Liver (tissue), 9 donors: Measurements from ENCODE around the gene CHST12. TPM values are rescaled to one million over a fixed set of nuclear protein-coding genes. Genes with fewer than 3 reads are reported as not detected.

ENCODE experiments used
- DNase-seq: peaks from one replicate; pipeline ENCODE4 v3.0.0-alpha.2; 2017; ENCODE audit warnings: low spot score
- H3K27ac ChIP-seq, 2 donors: one replicate each; pipeline ENCODE4 v1.7.0; 2013; ENCODE audit warnings: inconsistent platforms in 2 of 2, low read length in 2 of 2, control low read depth in 1 of 2, low read depth in 1 of 2, mild to moderate bottlenecking in 1 of 2
- H3K27me3 ChIP-seq, 4 donors: one replicate each; pipeline versions ENCODE4 v1.6.1 to v1.7.0; 2013; ENCODE audit warnings: low read length in 3 of 4, inconsistent platforms in 1 of 4, mild to moderate bottlenecking in 1 of 4, moderate library complexity in 1 of 4; ENCODE audit not compliant: control insufficient read depth in 4 of 4, insufficient read depth in 4 of 4
- H3K36me3 ChIP-seq, 4 donors: one replicate each; pipeline versions ENCODE4 v1.6.1 to v1.7.0; 2013; ENCODE audit warnings: low read length in 3 of 4, mild to moderate bottlenecking in 3 of 4, low read depth in 1 of 4, moderate library complexity in 1 of 4; ENCODE audit not compliant: control insufficient read depth in 4 of 4, insufficient read depth in 3 of 4
- H3K4me1 ChIP-seq, 4 donors: one replicate each; pipeline versions ENCODE4 v1.6.1 to v1.7.0; 2013; ENCODE audit warnings: low read length in 3 of 4, mild to moderate bottlenecking in 3 of 4, moderate library complexity in 1 of 4; ENCODE audit not compliant: control insufficient read depth in 4 of 4, insufficient read depth in 4 of 4
- H3K4me3 ChIP-seq, 3 donors: one replicate each; pipeline versions ENCODE4 v1.6.1 to v1.7.0; 2013; ENCODE audit warnings: low read length in 3 of 3, control low read depth in 1 of 3, low read depth in 1 of 3, mild to moderate bottlenecking in 1 of 3
- H3K9ac ChIP-seq, 2 donors: one replicate each; pipeline ENCODE4 v1.7.0; 2013; ENCODE audit warnings: low read length in 2 of 2, mild to moderate bottlenecking in 2 of 2, moderate library complexity in 2 of 2, control low read depth in 1 of 2, low read depth in 1 of 2
- H3K9me3 ChIP-seq, 4 donors: one replicate each; pipeline versions ENCODE4 v1.6.1 to v1.7.0; 2013; ENCODE audit warnings: low read length in 3 of 4; ENCODE audit not compliant: control insufficient read depth in 4 of 4
- EGR1 ChIP-seq, 2 donors: IDR thresholded peaks; 2 replicates each; pipeline ENCODE4 v1.6.1; 2016 to 2018; ENCODE audit warnings: antibody characterized with exemption in 2 of 2, low read depth in 2 of 2
- FOXA1 ChIP-seq: IDR thresholded peaks from 2 replicates; pipeline ENCODE4 v1.6.1; 2016; ENCODE audit warnings: antibody characterized with exemption
- FOXA2 ChIP-seq: IDR thresholded peaks from 2 replicates; pipeline ENCODE4 v1.6.1; 2016; ENCODE audit warnings: antibody characterized with exemption
- HNF4A ChIP-seq, 2 donors: conservative IDR thresholded peaks; 2 replicates each; pipeline ENCODE4 v1.6.1; 2016; ENCODE audit warnings: antibody characterized with exemption in 2 of 2, mild to moderate bottlenecking in 2 of 2
- HNF4G ChIP-seq: IDR thresholded peaks from 2 replicates; pipeline ENCODE4 v1.6.1; 2016; ENCODE audit warnings: antibody characterized with exemption
- MAX ChIP-seq: IDR thresholded peaks from 2 replicates; pipeline ENCODE4 v1.6.1; 2016; ENCODE audit warnings: antibody characterized with exemption
- NR2F2 ChIP-seq: IDR thresholded peaks from 2 replicates; pipeline ENCODE4 v1.6.1; 2016; ENCODE audit warnings: antibody characterized with exemption
- RAD21 ChIP-seq, 2 donors: IDR thresholded peaks; 2 replicates each; pipeline ENCODE4 v1.6.1; 2016; ENCODE audit warnings: antibody characterized with exemption in 2 of 2, mild to moderate bottlenecking in 2 of 2
- REST ChIP-seq: IDR thresholded peaks from 2 replicates; pipeline ENCODE4 v1.6.1; 2016; ENCODE audit warnings: antibody characterized with exemption, mild to moderate bottlenecking
- RXRA ChIP-seq, 2 donors: IDR thresholded peaks; 2 replicates each; pipeline ENCODE4 v1.6.1; 2017 to 2018; ENCODE audit warnings: antibody characterized with exemption in 2 of 2, mild to moderate bottlenecking in 1 of 2
- SP1 ChIP-seq: IDR thresholded peaks from 2 replicates; pipeline ENCODE4 v1.6.1; 2018; ENCODE audit warnings: antibody characterized with exemption, mild to moderate bottlenecking
- TAF1 ChIP-seq: conservative IDR thresholded peaks from 2 replicates; pipeline ENCODE4 v1.6.1; 2016; ENCODE audit warnings: antibody characterized with exemption, mild to moderate bottlenecking
- YY1 ChIP-seq: IDR thresholded peaks from 2 replicates; pipeline ENCODE4 v1.6.1; 2016; ENCODE audit warnings: antibody characterized with exemption, mild to moderate bottlenecking
- ZBTB33 ChIP-seq: IDR thresholded peaks from 2 replicates; pipeline ENCODE4 v1.6.1; 2016; ENCODE audit warnings: antibody characterized with exemption
- WGBS: extraction: QIAGEN DNeasy Blood & Tissue Kit; methylation state at CpG from one replicate; pipeline ENCODE4 v1.1.7; 2013; 5-methylcytosine and 5-hydroxymethylcytosine counted together
- polyA plus RNA-seq, 2 donors: library from polyadenylated mRNA; stranded (reverse) in 1 of 2; unstranded in 1 of 2; fragments of 200-250 nt in 1 of 2; fragments of >200 nt in 1 of 2; fragmentation: Nextera tagmentation in 1 of 2; extraction: Ambion mirVana in 1 of 2; gene quantifications; one replicate each; pipeline versions ENCODE4 v1.2.1 to v1.2.3, GENCODE V29; 2013 to 2015
- total RNA-seq, 2 donors: library from RNA; depleted of rRNA; stranded (reverse); fragments of >200 nt; gene quantifications; one replicate each; pipeline ENCODE4 v1.2.3, GENCODE V29; 2014
- TF ChIP-seq, protein P1 (sequence below): IDR thresholded peaks from 2 replicates; pipeline ENCODE4 v1.6.1; 2016; ENCODE audit warnings: antibody characterized with exemption
- TF ChIP-seq, protein P2 (sequence below): fragments of 150-350 bp; IDR thresholded peaks from 2 replicates; pipeline ENCODE4 v1.5.1; 2017; ENCODE audit warnings: improper control_type of control experiment, low read depth, low read length; ENCODE audit not compliant: missing input control
- donor health status: healthy.
- donor health status: healthy.
- donor health status: healthy.
- donor health status: healthy.
- donor health status: healthy.

The CHST12 gene
- total and polyA plus RNA-seq, 4 donors = 3.2 to 11.9 (median 5.2) TPM

DNA sequence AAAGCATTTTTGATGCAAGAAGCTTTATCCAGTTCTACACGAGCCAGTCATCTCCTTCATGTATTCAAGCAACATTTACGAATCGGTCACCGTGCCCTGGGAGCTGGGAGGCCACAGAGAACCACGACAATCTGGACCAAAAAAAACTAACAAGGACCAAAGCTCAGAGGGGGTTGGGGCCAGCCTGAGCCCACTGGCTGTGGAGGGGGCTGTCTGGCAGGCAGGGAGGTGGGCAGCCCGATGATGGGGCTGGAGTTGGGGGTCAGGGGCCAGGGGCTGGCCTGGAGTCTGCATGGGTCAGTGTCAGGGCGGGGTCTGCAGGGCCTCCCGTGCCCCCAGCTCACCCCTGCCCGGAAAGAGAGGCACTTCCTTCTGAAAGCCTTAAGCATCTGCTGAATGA, 85.3 kb downstream of the CHST12 start:
- Histone ChIP-seq H3K4me1 (peaks cover 0 to 7% (median 0%) of the 10 kb centered on the region in 4 donors), H3K36me3 (no peaks in the 10 kb centered on the region), H3K9me3 (no peaks in the 10 kb centered on the region), H3K27ac (no peak overlapping the region), H3K4me3 (no peak overlapping the region), H3K9ac (no peak overlapping the region), H3K27me3 (no peaks in the 10 kb centered on the region)
- no peak for TF ChIP-seq HNF4G
- no peak for TF ChIP-seq HNF4A (conservative IDR thresholded peaks at IDR 0.05)
- TF ChIP-seq EGR1 (IDR thresholded peaks at IDR 0.05; ENCODE audit: low read depth in 2 of 2) = no peak
- no peak for TF ChIP-seq RXRA (IDR thresholded peaks at IDR 0.05)
- TF ChIP-seq FOXA2 = no peak
- no peak for TF ChIP-seq ZBTB33
- TF ChIP-seq RAD21 (IDR thresholded peaks at IDR 0.05) = no peak
- no peak for TF ChIP-seq MAX
- TF ChIP-seq YY1 = no peak
- no peak for TF ChIP-seq SP1
- TF ChIP-seq TAF1 = no peak
- TF ChIP-seq, protein P1, sequence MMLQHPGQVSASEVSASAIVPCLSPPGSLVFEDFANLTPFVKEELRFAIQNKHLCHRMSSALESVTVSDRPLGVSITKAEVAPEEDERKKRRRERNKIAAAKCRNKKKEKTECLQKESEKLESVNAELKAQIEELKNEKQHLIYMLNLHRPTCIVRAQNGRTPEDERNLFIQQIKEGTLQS = no peak
- no peak for DNase-seq
- 44% methylated on average over 9 of the region's 9 CpGs for WGBS

GRCh38 chr7:2490181-2490651, 86.8 kb downstream of the CHST12 start:
- Histone ChIP-seq H3K9ac (no peak overlapping the region), H3K36me3 (no peaks in the 10 kb centered on the region), H3K4me3 (no peak overlapping the region), H3K27me3 (no peaks in the 10 kb centered on the region), H3K27ac (no peak overlapping the region), H3K4me1 (peaks cover 0 to 7% (median 0%) of the 10 kb centered on the region in 4 donors), H3K9me3 (no peaks in the 10 kb centered on the region)
- DNase-seq = no peak
- TF ChIP-seq MAX (no peak), ZBTB33 (no peak), HNF4A (conservative IDR thresholded peaks at IDR 0.05) (no peak), YY1 (no peak), EGR1 (IDR thresholded peaks at IDR 0.05; ENCODE audit: low read depth in 2 of 2) (no peak), FOXA2 (no peak), RAD21 (IDR thresholded peaks at IDR 0.05) (no peak), TAF1 (no peak), SP1 (no peak), NR2F2 (no peak), REST (no peak), FOXA1 (no peak), HNF4G (no peak)
- TF ChIP-seq, protein P2, sequence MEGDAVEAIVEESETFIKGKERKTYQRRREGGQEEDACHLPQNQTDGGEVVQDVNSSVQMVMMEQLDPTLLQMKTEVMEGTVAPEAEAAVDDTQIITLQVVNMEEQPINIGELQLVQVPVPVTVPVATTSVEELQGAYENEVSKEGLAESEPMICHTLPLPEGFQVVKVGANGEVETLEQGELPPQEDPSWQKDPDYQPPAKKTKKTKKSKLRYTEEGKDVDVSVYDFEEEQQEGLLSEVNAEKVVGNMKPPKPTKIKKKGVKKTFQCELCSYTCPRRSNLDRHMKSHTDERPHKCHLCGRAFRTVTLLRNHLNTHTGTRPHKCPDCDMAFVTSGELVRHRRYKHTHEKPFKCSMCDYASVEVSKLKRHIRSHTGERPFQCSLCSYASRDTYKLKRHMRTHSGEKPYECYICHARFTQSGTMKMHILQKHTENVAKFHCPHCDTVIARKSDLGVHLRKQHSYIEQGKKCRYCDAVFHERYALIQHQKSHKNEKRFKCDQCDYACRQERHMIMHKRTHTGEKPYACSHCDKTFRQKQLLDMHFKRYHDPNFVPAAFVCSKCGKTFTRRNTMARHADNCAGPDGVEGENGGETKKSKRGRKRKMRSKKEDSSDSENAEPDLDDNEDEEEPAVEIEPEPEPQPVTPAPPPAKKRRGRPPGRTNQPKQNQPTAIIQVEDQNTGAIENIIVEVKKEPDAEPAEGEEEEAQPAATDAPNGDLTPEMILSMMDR = no peak
- WGBS = 67% methylated on average over 13 of the region's 13 CpGs
